Activated naive CD4-positive, alpha-beta T cell treated with anti-CD3 and anti-CD28 coated beads for 36 hours (primary cell): ENCODE data around the gene TRIP13. TPM values are rescaled to one million over a fixed set of nuclear protein-coding genes. Genes with fewer than 3 reads are reported as not detected.

Experiments
- CTCF ChIA-PET: fragments of 350-600 bp; sonication (Branson Sonifier 250); formaldehyde crosslinking; loops from one replicate; lab custom pipeline; 2021; ENCODE audit warnings: antibody characterized with exemption; lab: Charles Lee
- DNase-seq: peaks from one replicate; pipeline ENCODE4 v3.0.0-alpha.2; 2020
- H3K27ac Mint-ChIP-seq: one replicate; pipeline ENCODE4 v1.8.0; 2021; ENCODE audit warnings: mild to moderate bottlenecking, mixed read lengths
- H3K27me3 Mint-ChIP-seq: one replicate; pipeline ENCODE4 v1.8.0; 2021; ENCODE audit warnings: low read depth, mixed read lengths
- H3K36me3 Mint-ChIP-seq: one replicate; pipeline ENCODE4 v1.8.0; 2021; ENCODE audit warnings: low read depth, mixed read lengths
- H3K4me1 Mint-ChIP-seq: one replicate; pipeline ENCODE4 v1.8.0; 2021; ENCODE audit warnings: low read depth, mixed read lengths
- H3K4me3 Mint-ChIP-seq: one replicate; pipeline ENCODE4 v1.8.0; 2021; ENCODE audit warnings: mild to moderate bottlenecking, moderate library complexity, mixed read lengths
- H3K9me3 Mint-ChIP-seq: one replicate; pipeline ENCODE4 v1.8.0; 2021; ENCODE audit warnings: mixed read lengths
- intact Hi-C: fragments of 100-400 bp; cut with micrococcal nuclease; formaldehyde crosslinking; loops from one replicate; pipeline ENCODE4 v1.15.1; 2023
- total RNA-seq, 2 experiments: library from RNA; stranded (reverse); gene quantifications; one replicate each; pipeline ENCODE4 v1.2.3, GENCODE V29; 2021

TRIP13 gene
- total RNA-seq, 2 experiments from 2014 or later, result 24.0 to 29.9 TPM

DNA sequence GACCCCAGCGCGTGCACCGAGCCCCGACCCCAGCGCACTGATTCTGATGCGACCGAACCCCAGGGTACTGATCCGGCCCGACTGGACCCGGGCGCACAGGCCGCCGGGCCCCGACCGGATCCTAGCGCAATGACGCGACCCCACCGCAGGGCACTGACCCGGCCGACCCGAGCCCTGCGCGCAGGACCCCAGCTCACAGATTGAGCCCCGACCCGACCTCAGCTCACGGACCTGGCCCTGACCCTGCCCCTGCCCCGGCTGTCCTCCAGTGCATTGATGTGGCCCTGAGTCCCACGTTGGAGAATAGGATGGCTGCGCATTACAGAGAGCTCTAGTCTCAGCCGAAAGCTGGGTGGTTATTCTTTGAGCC lies 438 bp downstream of the TRIP13 start:
- H3K27ac Mint-ChIP-seq, result no peak overlapping the region
- intact Hi-C loops, result loop anchor here (2.0 to 5.0 kb wide), 3 partner anchors 200 to 441 kb away; partner anchors contain the start of gene TPPP
- CTCF ChIA-PET, result interaction anchor here (0.7 to 1.7 kb wide), 4 partner anchors 10 to 752 kb away, joined by 3 to 5 read pairs (median 4); no protein-coding TSS in a partner anchor
- H3K4me1 Mint-ChIP-seq, result peaks cover 32% of the 10 kb centered on the region
- DNase-seq, result no peak
- H3K36me3 Mint-ChIP-seq, result peaks cover 40% of the 10 kb centered on the region
- peak overlapping the region; percentile 87 for H3K4me3 Mint-ChIP-seq
- no peaks in the 10 kb centered on the region for H3K9me3 Mint-ChIP-seq
- no peaks in the 10 kb centered on the region for H3K27me3 Mint-ChIP-seq

DNA sequence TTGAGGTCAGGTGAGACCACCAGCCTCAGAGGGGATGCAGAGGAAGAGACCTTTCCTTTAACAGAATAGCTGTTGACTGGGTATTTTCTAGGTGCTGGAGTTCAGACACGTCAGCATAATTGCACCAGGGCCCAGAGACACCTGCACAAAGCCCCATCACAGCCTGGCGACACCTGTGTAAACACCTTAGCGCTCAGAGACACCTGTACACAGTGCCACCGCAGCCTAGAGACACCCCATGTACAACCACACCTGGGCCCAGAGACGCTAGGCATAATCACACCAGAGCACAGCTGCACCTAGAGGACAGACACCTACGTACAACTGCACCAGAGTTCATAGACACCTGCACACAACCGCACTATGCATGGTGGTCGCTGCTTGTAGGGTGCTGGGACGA lies 1.0 kb downstream of the TRIP13 start:
- no peak overlapping the region for H3K27ac Mint-ChIP-seq
- H3K9me3 Mint-ChIP-seq, result no peaks in the 10 kb centered on the region
- peaks cover 32% of the 10 kb centered on the region for H3K4me1 Mint-ChIP-seq
- intact Hi-C loops, result loop anchor here (2.0 to 5.0 kb wide), 3 partner anchors 201 to 441 kb away; partner anchors contain the start of gene TPPP
- peaks cover 40% of the 10 kb centered on the region for H3K36me3 Mint-ChIP-seq
- peak overlapping the region; percentile 87 for H3K4me3 Mint-ChIP-seq
- no peaks in the 10 kb centered on the region for H3K27me3 Mint-ChIP-seq
- DNase-seq, result no peak
- CTCF ChIA-PET, result interaction anchor here (1.1 to 1.7 kb wide), 2 partner anchors 30 to 223 kb away, joined by 3 to 5 read pairs; no protein-coding TSS in a partner anchor

DNA sequence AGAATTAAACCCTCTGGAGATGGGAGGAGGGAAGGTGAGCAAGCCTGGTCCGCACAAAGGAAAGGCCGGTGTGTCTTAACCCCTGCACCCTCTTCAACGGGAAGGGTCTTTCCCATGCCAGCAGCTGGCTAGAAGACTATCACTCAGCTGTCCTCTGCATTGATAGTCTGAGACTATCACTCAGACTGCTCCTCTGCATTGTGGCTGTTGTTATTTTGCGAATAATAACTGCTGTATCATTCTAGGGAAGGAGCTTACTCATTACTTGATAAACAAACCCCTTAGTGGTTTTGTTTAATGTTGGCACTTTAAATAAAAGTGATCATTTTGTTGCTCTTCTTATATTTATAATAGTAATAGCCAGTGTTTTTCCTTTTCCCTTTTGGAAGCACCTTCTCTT lies 8.1 kb downstream of the TRIP13 start:
- Mint-ChIP-seq H3K4me1 (no peaks in the 10 kb centered on the region), H3K9me3 (no peaks in the 10 kb centered on the region), H3K27ac (no peak overlapping the region), H3K36me3 (peaks cover 42% of the 10 kb centered on the region), H3K4me3 (no peak overlapping the region), H3K27me3 (no peaks in the 10 kb centered on the region)
- CTCF ChIA-PET, result no interaction called here
- DNase-seq, result no peak
- intact Hi-C loops, result no loop called here

GRCh38 chr5:902129-902916 lies 9.6 kb downstream of the TRIP13 start:
- intact Hi-C loops, result loop anchor here (2.0 kb wide), 1 partner anchor 232 kb away; no protein-coding TSS in a partner anchor
- Mint-ChIP-seq H3K36me3 (peaks cover 44% of the 10 kb centered on the region), H3K9me3 (no peaks in the 10 kb centered on the region), H3K4me1 (no peaks in the 10 kb centered on the region), H3K27ac (no peak overlapping the region), H3K4me3 (no peak overlapping the region), H3K27me3 (no peaks in the 10 kb centered on the region)
- DNase-seq, result no peak
- CTCF ChIA-PET, result interaction anchor here (1.0 to 1.7 kb wide), 2 partner anchors 10 to 13 kb away, joined by 3 read pairs; no protein-coding TSS in a partner anchor

DNA sequence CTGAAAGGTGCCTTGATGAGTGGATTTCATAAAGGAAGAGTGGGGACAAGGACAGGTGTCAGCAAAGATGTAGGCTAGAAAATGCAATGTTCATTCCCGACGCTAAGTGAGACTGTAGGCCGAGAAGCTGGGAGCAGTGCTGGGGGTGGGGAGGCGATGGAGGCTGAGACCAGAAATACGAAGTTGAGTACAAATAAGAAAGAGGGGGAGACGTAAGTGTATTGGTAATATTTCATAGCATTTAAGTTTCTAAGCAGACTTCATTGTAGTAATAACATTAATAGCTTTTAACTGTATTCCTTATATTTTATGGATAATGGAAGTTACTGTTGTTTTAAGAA lies 11.0 kb downstream of the TRIP13 start:
- no peak for DNase-seq
- Mint-ChIP-seq H3K9me3 (no peaks in the 10 kb centered on the region), H3K27ac (no peak overlapping the region), H3K27me3 (no peaks in the 10 kb centered on the region), H3K36me3 (peaks cover 49% of the 10 kb centered on the region), H3K4me1 (no peaks in the 10 kb centered on the region), H3K4me3 (no peak overlapping the region)
- intact Hi-C loops, result loop anchor here (2.0 kb wide), 1 partner anchor 233 kb away; no protein-coding TSS in a partner anchor
- CTCF ChIA-PET, result interaction anchor here (1.0 to 1.3 kb wide), 2 partner anchors 9 to 11 kb away, joined by 3 to 5 read pairs; partner anchors contain the start of genes BRD9 and TRIP13

DNA sequence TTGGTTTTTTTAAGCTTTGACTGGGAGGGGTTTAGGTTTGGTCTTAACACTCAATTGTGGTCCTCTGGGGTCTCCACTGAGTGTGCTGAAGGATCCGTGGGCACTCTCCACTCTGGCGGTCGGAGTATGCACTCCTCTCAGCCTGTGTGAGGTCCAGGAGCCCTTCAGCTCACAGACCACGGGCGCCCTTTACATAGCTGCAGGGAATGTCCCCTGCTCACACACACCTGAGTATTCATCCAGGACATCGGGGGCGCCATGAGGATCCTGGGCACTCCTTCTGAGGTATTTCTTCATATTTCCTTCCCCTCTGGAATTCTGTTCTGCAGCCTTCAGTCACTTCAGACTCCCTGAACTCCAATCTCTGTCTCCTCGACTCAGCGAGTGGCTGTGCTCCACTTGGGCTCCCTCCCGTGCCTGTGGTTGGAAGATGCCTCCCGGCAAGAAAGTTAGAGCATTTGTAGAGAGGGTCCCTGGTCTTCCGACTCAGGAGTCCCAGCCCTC lies 12.5 kb downstream of the TRIP13 start:
- CTCF ChIA-PET, result interaction anchor here (1.2 kb wide), 1 partner anchor 232 kb away, joined by 3 read pairs; no protein-coding TSS in a partner anchor
- no peak for DNase-seq
- intact Hi-C loops, result no loop called here
- no peaks in the 10 kb centered on the region for H3K27me3 Mint-ChIP-seq
- no peak overlapping the region for H3K4me3 Mint-ChIP-seq
- no peak overlapping the region for H3K27ac Mint-ChIP-seq
- H3K9me3 Mint-ChIP-seq, result no peaks in the 10 kb centered on the region
- no peaks in the 10 kb centered on the region for H3K4me1 Mint-ChIP-seq
- peaks cover 53% of the 10 kb centered on the region for H3K36me3 Mint-ChIP-seq

- Mint-ChIP-seq H3K9me3 (no peaks in the 10 kb centered on the region), H3K27ac (no peak overlapping the region), H3K4me1 (peaks cover 4% of the 10 kb centered on the region), H3K36me3 (peaks cover 65% of the 10 kb centered on the region), H3K4me3 (no peak overlapping the region), H3K27me3 (no peaks in the 10 kb centered on the region)
- intact Hi-C loops, result no loop called here
- DNase-seq, result no peak
- CTCF ChIA-PET, result interaction anchor here (0.5 to 1.0 kb wide), 2 partner anchors 12 to 99 kb away, joined by 3 read pairs; no protein-coding TSS in a partner anchor
These were observed 14.8 kb downstream of the TRIP13 start for GRCh38 chr5:907366-907910.

GRCh38 chr5:908172-908571 lies 15.5 kb downstream of the TRIP13 start:
- H3K9me3 Mint-ChIP-seq, result no peaks in the 10 kb centered on the region
- no peak overlapping the region for H3K4me3 Mint-ChIP-seq
- CTCF ChIA-PET, result interaction anchor here (1.0 kb wide), 1 partner anchor 11 kb away, joined by 3 read pairs; no protein-coding TSS in a partner anchor
- intact Hi-C loops, result no loop called here
- H3K36me3 Mint-ChIP-seq, result peaks cover 66% of the 10 kb centered on the region
- peaks cover 5% of the 10 kb centered on the region for H3K4me1 Mint-ChIP-seq
- no peak for DNase-seq
- no peaks in the 10 kb centered on the region for H3K27me3 Mint-ChIP-seq
- no peak overlapping the region for H3K27ac Mint-ChIP-seq

DNA sequence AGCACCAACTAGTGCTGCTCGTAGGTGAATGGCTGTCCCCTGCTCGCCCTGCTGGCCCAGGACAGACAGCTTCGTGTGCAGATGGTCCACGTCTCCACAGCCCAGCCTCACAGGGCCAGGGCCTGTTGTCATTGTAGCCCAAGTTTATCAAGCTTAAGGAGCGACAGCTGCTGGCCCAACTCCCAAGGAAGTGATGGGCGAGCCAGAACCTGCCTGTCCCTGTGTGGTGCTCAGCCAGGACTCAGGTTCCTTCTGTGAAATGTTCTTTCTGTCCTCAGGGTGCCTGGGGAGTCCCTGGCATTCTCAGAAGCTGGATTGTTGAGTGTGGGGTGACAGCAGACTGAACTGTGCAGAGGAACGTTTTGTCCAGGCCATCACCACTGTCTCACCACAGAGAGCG lies 16.4 kb downstream of the TRIP13 start:
- DNase-seq, result no peak
- no peak overlapping the region for H3K4me3 Mint-ChIP-seq
- peaks cover 5% of the 10 kb centered on the region for H3K4me1 Mint-ChIP-seq
- H3K27ac Mint-ChIP-seq, result no peak overlapping the region
- H3K27me3 Mint-ChIP-seq, result no peaks in the 10 kb centered on the region
- CTCF ChIA-PET, result no interaction called here
- peaks cover 67% of the 10 kb centered on the region for H3K36me3 Mint-ChIP-seq
- H3K9me3 Mint-ChIP-seq, result no peaks in the 10 kb centered on the region
- intact Hi-C loops, result no loop called here

GRCh38 chr5:909994-910768 lies 17.5 kb downstream of the TRIP13 start:
- Mint-ChIP-seq H3K9me3 (no peaks in the 10 kb centered on the region), H3K4me1 (peaks cover 5% of the 10 kb centered on the region)

DNA sequence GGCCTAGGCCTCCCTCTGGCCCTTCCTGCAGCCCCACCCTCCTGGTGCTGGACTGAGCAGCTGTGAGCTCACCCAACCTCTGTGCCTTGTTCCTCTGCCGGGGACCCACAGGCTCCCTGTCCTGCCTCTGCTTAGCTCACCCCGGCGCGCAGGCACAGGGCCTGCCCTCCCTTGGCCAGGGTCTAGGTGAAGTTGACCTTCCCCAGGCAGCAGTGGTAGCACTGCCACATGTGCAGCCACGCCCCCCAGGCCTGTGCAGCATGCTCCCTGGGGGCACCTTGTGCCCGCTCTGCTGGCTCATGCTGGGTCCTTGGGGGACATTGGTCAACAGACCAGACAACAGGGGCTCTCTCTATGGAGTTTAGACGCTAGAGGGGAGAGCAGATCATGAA lies 18.1 kb downstream of the TRIP13 start:
- H3K4me3 Mint-ChIP-seq, result no peak overlapping the region
- no peaks in the 10 kb centered on the region for H3K9me3 Mint-ChIP-seq
- H3K27me3 Mint-ChIP-seq, result no peaks in the 10 kb centered on the region
- DNase-seq, result no peak
- CTCF ChIA-PET, result no interaction called here
- H3K27ac Mint-ChIP-seq, result no peak overlapping the region
- H3K36me3 Mint-ChIP-seq, result peaks cover 60% of the 10 kb centered on the region
- intact Hi-C loops, result no loop called here
- peaks cover 5% of the 10 kb centered on the region for H3K4me1 Mint-ChIP-seq

More at GRCh38 chr5:909994-910768, 17.5 kb downstream of the TRIP13 start:
- Mint-ChIP-seq H3K27ac (no peak overlapping the region), H3K4me3 (no peak overlapping the region), H3K36me3 (peaks cover 61% of the 10 kb centered on the region), H3K27me3 (no peaks in the 10 kb centered on the region)
- intact Hi-C loops, result no loop called here
- CTCF ChIA-PET, result no interaction called here
- no peak for DNase-seq

DNA sequence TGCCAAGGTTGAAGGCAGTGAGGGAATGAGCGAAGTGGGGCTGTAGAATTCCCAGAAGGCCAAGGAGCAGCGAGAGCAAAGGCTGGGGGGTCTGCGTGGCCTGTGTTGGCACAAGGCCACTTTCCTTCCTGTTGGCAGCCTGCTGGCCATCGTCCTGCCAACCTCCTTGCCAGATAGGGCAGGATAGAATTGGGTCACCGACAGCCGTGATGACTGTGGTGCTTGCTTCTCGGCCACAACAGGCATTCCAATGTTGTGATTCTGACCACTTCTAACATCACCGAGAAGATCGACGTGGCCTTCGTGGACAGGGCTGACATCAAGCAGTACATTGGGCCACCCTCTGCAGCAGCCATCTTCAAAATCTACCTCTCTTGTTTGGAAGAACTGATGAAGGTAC lies 18.9 kb downstream of the TRIP13 start:
- no peak overlapping the region for H3K27ac Mint-ChIP-seq
- no peaks in the 10 kb centered on the region for H3K9me3 Mint-ChIP-seq
- H3K4me1 Mint-ChIP-seq, result peaks cover 5% of the 10 kb centered on the region
- CTCF ChIA-PET, result interaction anchor here (0.6 to 0.9 kb wide), 2 partner anchors 9 to 96 kb away, joined by 3 to 4 read pairs; no protein-coding TSS in a partner anchor
- H3K27me3 Mint-ChIP-seq, result no peaks in the 10 kb centered on the region
- H3K36me3 Mint-ChIP-seq, result peaks cover 55% of the 10 kb centered on the region
- intact Hi-C loops, result no loop called here
- H3K4me3 Mint-ChIP-seq, result no peak overlapping the region
- no peak for DNase-seq
